Sciatic nerve (tissue), 2 donors: Measurements from ENCODE around the gene GABBR2. TPM values are rescaled to one million over a fixed set of nuclear protein-coding genes. Genes with fewer than 3 reads are reported as not detected.

Source experiments
- ATAC-seq: fragments of 200-7000 bp; cut with Tn5 transposase; one replicate; pipeline ENCODE4 v1.9.1; 2020; ENCODE audit warnings: mild to moderate bottlenecking, moderate library complexity
- DNase-seq: peaks from one replicate; pipeline ENCODE4 v3.0.0-alpha.2; 2020; ENCODE audit warnings: low spot score
- intact Hi-C: fragments of 100-400 bp; cut with DNase I; formaldehyde crosslinking; loops from one replicate; pipeline ENCODE4 v1.14.2; 2022
- total RNA-seq: library from RNA; stranded (reverse); fragmentation: NEBNext Ultra II Directional; extraction: Animal tissue kit (Norgen Biotek cat#: 25700); gene quantifications from one replicate; pipeline ENCODE4 v1.2.1, GENCODE V29; 2021
- donor health status: DM: no; HTN: no; CAD: no.
- donor health status: DM: no; HTN: no; CAD: no.

The GABBR2 gene
- total RNA-seq, 1 donor from 2014 or later: 0.49 TPM

DNA sequence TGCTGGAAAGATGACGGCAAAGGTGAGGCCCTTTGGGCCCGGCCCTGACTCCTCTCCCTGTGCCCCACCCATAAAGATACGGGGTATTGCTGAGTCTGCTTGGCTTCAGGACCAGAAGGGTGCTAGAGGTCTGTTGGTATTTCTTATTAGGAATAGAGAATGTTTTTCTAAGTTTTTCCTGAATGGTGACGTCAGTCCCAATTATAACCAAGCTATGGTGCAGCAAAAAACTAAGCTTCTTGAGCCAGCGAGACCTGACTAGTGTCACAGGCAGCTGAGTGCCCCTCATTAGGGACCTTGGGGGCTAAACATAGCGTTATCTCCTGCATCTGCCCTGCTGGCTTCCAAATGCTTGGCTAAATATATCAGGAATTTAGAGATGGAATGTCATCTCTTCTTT is 302.3 kb downstream of the GABBR2 start:
- intact Hi-C loops: no loop called here
- no peak for DNase-seq

GRCh38 chr9:98404237-98404636 is 304.5 kb downstream of the GABBR2 start:
- intact Hi-C loops: no loop called here
- DNase-seq: no peak
- no peak for ATAC-seq

More for the DNA sequence above, 302.3 kb downstream of the GABBR2 start:
- ATAC-seq: no peak

- DNase-seq (no peak), ATAC-seq (no peak)
- intact Hi-C loops: no loop called here
Measured at GRCh38 chr9:98403715-98404114, 305.0 kb downstream of the GABBR2 start.

GRCh38 chr9:98402019-98402840 is 306.5 kb downstream of the GABBR2 start:
- DNase-seq: no peak

DNA sequence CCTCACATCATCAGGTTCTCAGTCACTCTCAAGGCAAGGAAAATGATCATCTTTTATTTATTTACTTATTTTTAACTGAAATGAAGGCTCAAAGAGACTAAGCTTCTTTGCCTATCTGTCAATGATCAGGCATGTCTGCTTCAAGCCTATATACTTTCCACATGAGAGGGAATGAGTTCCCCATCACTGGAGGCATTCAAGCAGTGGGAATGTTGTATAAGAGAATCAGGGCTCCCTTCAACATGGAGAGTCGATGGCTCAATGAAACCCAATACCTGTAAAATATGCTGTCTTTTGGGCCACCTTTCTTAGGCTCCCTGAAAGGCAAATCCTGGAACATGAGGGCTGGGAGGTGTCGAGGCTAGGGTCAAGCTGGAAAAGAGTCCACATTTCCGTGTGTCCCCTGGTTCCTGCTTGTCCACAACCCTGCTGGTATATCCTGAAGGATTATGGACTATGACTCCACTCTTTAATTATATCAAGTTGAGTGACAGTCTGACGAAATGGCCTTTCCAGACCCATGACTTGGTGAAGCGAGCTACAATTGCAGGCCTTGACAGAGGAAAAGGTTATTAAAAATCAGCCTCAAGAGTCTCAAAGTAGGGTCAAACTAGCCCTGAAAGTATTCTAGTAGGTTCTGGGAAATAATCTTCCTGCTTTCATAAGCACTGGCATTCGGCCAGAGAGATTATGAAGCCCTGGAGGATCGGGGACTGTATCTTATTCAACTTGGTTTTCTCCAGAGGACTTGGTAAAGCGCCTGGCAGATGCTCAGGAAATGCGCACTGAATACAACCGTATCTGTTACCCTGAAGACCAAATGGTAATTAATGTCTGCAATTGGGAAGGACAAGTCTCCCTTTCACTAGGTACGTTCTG is 307.4 kb downstream of the GABBR2 start:
- ATAC-seq: peak; percentile 56
- intact Hi-C loops: no loop called here
- DNase-seq: no peak

More at GRCh38 chr9:98402019-98402840, 306.5 kb downstream of the GABBR2 start:
- intact Hi-C loops: no loop called here
- no peak for ATAC-seq

DNA sequence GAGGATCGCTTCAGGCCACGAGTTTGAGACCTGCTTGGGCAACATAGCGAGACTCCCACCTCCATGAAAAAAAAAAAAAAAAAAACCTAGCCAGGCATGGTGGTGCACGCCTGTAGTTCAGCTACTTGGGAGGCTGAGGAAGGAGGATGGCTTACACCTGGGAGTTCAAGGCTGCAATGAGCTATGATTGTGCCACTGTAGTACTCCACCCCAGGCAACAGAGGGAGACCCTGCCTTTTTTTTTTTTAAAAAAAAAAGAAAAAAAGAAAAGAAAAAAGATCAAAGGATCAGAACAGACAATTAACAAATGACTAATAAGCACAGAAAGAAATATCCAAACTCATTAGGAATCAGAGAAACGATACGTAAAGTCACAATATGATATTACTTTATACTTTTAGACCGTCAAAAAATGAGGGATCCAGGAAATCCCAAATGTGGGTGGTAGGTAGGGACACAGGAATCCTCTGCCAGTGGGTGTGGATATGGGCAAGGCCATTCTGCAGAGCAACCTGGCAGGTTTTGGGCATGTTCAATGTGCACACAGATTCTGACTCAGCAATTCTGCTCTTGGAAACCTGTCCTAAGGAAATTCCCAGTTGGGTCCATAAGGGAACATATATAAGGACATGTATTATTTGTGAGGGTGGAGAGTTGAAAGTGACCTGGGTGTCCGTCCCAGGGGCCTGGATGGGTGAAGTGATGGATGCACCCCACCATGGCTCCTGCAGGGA is 308.6 kb downstream of the GABBR2 start:
- no peak for DNase-seq
- ATAC-seq: no peak
- intact Hi-C loops: no loop called here

DNA sequence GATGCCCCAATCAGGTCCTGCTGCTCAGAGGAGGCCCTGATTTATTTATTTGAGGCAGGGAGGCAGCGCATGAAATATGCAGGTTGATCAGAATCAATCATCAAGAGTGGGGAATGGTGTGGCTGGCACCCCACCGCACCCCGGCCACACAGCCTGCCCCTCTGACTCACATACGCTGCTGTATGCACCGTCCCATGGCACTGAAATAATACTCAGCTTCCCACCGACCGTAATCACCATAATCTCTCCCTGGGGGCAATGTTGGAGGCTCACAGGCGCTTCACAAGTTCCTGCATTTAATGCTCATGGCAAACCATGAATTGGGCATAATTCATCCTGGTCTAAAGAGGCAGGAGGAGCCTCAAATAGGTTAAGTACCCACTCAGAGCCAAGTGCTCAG is 312.1 kb downstream of the GABBR2 start:
- intact Hi-C loops: no loop called here
- DNase-seq: no peak
- no peak for ATAC-seq

GRCh38 chr9:98396236-98396635 is 312.5 kb downstream of the GABBR2 start:
- no peak for DNase-seq
- intact Hi-C loops: no loop called here
- no peak for ATAC-seq

GRCh38 chr9:98391867-98392266 is 316.9 kb downstream of the GABBR2 start:
- intact Hi-C loops: no loop called here
- ATAC-seq: peak; percentile 34
- DNase-seq: no peak

DNA sequence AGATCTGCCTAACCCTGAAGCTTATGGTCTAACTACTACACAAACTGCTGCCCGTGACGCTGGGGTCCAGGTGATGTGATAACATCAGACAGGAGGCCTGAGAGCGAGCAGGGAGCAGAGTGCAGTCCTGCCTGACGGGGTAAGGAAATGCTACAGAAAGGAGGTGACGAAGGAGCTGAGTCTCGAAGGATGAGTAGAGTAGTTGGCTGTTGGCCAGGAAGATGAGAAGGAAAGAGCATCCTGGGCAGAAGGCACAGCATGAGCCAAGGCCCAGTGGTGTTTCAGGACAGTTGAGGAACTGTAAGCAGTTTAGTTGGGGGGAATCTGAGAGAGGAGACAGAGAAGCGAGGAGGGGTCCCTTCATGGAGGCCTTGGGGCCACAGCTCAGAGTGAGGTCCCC is 317.3 kb downstream of the GABBR2 start:
- no peak for ATAC-seq
- no peak for DNase-seq
- intact Hi-C loops: no loop called here

GRCh38 chr9:98385751-98386150 is 323.0 kb downstream of the GABBR2 start:
- no peak for ATAC-seq
- intact Hi-C loops: no loop called here
- DNase-seq: no peak

GRCh38 chr9:98383758-98384157 is 325.0 kb downstream of the GABBR2 start:
- no peak for DNase-seq
- intact Hi-C loops: no loop called here

GRCh38 chr9:98381311-98382103 is 327.2 kb downstream of the GABBR2 start:
- intact Hi-C loops: no loop called here
- DNase-seq (no peak), ATAC-seq (no peak)

More at GRCh38 chr9:98383758-98384157, 325.0 kb downstream of the GABBR2 start:
- ATAC-seq: no peak

GRCh38 chr9:98380065-98380681 is 328.6 kb downstream of the GABBR2 start:
- intact Hi-C loops: no loop called here
- DNase-seq: no peak
- ATAC-seq: peak; percentile 49

GRCh38 chr9:98379572-98379971 is 329.2 kb downstream of the GABBR2 start:
- intact Hi-C loops: no loop called here
- ATAC-seq (no peak), DNase-seq (no peak)

DNA sequence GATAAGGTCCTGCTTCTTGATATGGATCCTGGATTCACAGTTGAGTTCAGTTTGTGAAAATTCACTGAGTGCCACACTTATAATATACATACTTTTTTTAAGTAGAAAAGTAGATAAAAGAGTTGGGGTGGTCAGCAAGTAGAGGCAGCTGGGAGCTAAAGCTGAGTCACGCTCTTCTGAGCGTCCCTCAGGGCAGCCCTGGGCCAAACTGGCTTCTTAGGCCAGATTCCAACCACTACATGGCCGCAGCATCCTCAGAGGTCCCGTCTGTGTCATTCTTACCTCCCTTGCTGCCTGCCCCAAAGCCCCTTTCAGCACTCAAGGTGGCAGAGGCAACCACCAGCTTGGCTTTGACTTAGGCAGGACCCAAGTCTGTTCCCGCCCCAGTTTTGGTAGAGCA is 329.9 kb downstream of the GABBR2 start:
- ATAC-seq: peak; percentile 22
- intact Hi-C loops: no loop called here
- no peak for DNase-seq

- DNase-seq (no peak), ATAC-seq (no peak)
- intact Hi-C loops: no loop called here
Measured at GRCh38 chr9:98378206-98378780, 330.4 kb downstream of the GABBR2 start.
